IPS DF 6.9 (cell line): ENCODE measurements around the gene PPP4R1.

Experiments used
- DNase-seq: peaks from one replicate; pipeline ENCODE4 v3.0.0-alpha.2; 2013; ENCODE audit warnings: low read depth, low spot score
- H3K27ac ChIP-seq: one replicate; pipeline ENCODE4 v1.5.1; 2013; ENCODE audit warnings: low read length, control low read depth
- H3K27me3 ChIP-seq: 2 replicates; pipeline ENCODE4 v1.6.1; 2013; ENCODE audit warnings: mild to moderate bottlenecking, low read length; ENCODE audit not compliant: control insufficient read depth, insufficient read depth
- H3K36me3 ChIP-seq: 2 replicates; pipeline ENCODE4 v1.6.1; 2013; ENCODE audit warnings: low read length; ENCODE audit not compliant: control insufficient read depth, insufficient read depth
- H3K4me1 ChIP-seq: 2 replicates; pipeline ENCODE4 v1.6.1; 2013; ENCODE audit warnings: low read length; ENCODE audit not compliant: control insufficient read depth, insufficient read depth
- H3K4me3 ChIP-seq: 2 replicates; pipeline ENCODE4 v1.5.1; 2013; ENCODE audit warnings: mild to moderate bottlenecking, low read length
- H3K9me3 ChIP-seq: 2 replicates; pipeline ENCODE4 v1.6.1; 2013; ENCODE audit warnings: low read length, inconsistent platforms; ENCODE audit not compliant: control insufficient read depth, insufficient read depth
- WGBS: extraction: QIAGEN DNeasy Blood & Tissue Kit; methylation state at CpG from one replicate; pipeline ENCODE4 v1.1.7; 2013; ENCODE audit warnings: mixed read lengths, missing lambda C conversion rate; ENCODE audit not compliant: insufficient read length, insufficient coverage; 5-methylcytosine and 5-hydroxymethylcytosine counted together

Gene PPP4R1

GRCh38 chr18:9569178-9569577 is 45.2 kb downstream of the PPP4R1 start:
- Histone ChIP-seq H3K27ac (no peak overlapping the region), H3K36me3 (peaks cover 4% of the 10 kb centered on the region; the same call in 1 of the 2 replicates), H3K4me1 (no peaks in the 10 kb centered on the region), H3K9me3 (no peaks in the 10 kb centered on the region), H3K27me3 (no peaks in the 10 kb centered on the region), H3K4me3 (no peak overlapping the region)
- WGBS, result no CpG with 5 or more reads among the region's 8 CpGs
- DNase-seq, result no peak

- Histone ChIP-seq H3K9me3 (no peaks in the 10 kb centered on the region), H3K36me3 (peaks cover 4% of the 10 kb centered on the region; the same call in 1 of the 2 replicates), H3K4me1 (no peaks in the 10 kb centered on the region), H3K27me3 (no peaks in the 10 kb centered on the region), H3K27ac (no peak overlapping the region), H3K4me3 (no peak overlapping the region)
- DNase-seq, result no peak
Measured at GRCh38 chr18:9568186-9568585, 46.2 kb downstream of the PPP4R1 start.

DNA sequence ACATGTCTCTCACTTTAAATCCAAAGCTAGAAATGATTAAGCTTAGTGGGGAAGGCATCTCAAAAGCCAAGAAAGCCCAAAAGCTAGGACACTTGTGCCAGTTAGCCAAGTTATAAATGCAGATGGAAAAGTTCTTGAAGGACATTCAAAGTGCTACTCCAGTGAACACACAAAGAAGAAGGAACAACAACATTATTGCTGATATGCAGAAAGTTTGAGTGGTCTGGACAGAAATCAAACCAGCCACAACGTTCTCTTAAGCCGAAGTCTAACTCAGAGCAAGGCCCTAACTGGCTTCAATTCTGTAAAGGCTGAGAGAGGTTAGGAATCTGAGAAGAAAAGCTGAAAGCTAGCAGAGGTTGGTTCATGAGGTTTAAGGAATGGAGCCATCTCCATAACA is 49.0 kb downstream of the PPP4R1 start:
- Histone ChIP-seq H3K9me3 (no peaks in the 10 kb centered on the region), H3K4me3 (no peak overlapping the region), H3K4me1 (no peaks in the 10 kb centered on the region), H3K27ac (no peak overlapping the region), H3K36me3 (peaks cover 10% of the 10 kb centered on the region; the same call in 1 of the 2 replicates), H3K27me3 (no peaks in the 10 kb centered on the region)
- WGBS, result no CpG with 5 or more reads among the region's 2 CpGs
- DNase-seq, result no peak

DNA sequence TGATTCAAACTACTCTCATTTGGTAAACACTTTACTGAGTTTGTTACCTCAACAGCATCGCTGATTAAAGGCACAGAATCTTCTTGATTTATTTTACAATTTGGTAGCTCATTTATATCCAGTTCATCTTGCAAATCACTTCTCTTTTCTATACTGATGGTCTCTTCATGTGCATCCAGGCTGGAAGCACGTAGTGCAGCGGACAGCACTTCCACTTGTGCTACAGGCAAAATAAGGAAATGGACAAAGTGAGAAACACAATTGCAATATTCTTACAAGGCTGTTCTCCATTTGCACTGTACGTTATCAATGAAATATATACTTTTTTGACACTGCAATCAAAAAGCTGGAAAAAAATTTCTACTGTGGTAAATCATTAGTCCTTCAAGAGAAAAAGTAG is 51.0 kb downstream of the PPP4R1 start:
- Histone ChIP-seq H3K4me3 (no peak overlapping the region), H3K9me3 (no peaks in the 10 kb centered on the region), H3K27me3 (no peaks in the 10 kb centered on the region), H3K4me1 (no peaks in the 10 kb centered on the region), H3K36me3 (peaks cover 15% of the 10 kb centered on the region; the same call in 1 of the 2 replicates), H3K27ac (no peak overlapping the region)
- no CpG with 5 or more reads among the region's 4 CpGs for WGBS
- no peak for DNase-seq

DNA sequence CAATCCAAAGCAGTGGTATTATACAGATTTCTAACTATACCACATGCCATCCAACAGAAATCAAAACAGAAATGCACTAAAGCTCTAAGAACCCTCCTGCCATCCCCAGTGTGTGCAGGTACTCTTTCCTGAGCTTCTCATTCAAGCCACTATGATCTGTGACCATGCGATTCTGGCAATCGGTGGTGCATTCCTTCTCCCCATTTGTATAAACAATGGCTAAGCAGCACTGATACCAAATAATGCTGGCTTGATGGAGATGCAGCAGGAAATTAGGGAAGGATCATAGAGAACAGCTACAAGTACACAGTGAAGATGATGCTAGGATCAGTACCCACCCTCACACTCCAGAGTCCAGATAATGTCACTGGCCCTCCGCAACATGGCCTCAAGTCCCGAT is 51.8 kb downstream of the PPP4R1 start:
- no peak overlapping the region for H3K4me3 ChIP-seq
- H3K27ac ChIP-seq, result no peak overlapping the region
- DNase-seq, result no peak
- H3K9me3 ChIP-seq, result no peaks in the 10 kb centered on the region
- WGBS, result no CpG with 5 or more reads among the region's 4 CpGs
- no peaks in the 10 kb centered on the region for H3K4me1 ChIP-seq
- H3K36me3 ChIP-seq, result peaks cover 15% of the 10 kb centered on the region; the same call in 1 of the 2 replicates
- no peaks in the 10 kb centered on the region for H3K27me3 ChIP-seq

- Histone ChIP-seq H3K4me3 (no peak overlapping the region), H3K9me3 (no peaks in the 10 kb centered on the region), H3K4me1 (no peaks in the 10 kb centered on the region), H3K36me3 (peaks cover 15% of the 10 kb centered on the region; the same call in 1 of the 2 replicates), H3K27ac (no peak overlapping the region), H3K27me3 (no peaks in the 10 kb centered on the region)
- DNase-seq, result no peak
- WGBS, result no CpG with 5 or more reads among the region's 2 CpGs
Measured at GRCh38 chr18:9561759-9562158, 52.6 kb downstream of the PPP4R1 start.

DNA sequence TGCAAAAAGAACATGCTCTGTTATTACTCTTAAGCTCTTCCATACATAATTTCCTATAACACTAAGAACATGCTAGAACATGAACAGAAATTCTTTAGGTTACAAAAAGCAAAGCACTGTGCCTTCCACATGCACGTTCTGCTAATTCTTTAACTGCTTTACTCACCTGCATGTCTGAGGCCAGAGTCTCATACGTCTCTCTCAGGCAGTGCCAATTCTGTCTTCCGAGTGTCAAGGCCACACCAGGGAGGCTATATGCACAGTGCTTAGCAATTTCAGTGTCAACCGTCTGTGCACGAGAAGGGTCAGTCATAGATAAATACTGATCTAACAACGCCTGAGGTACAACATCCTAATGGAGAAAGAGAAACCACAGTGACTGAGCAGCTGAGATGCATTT is 55.1 kb downstream of the PPP4R1 start:
- WGBS, result no CpG with 5 or more reads among the region's 6 CpGs
- H3K36me3 ChIP-seq, result peaks cover 14% of the 10 kb centered on the region; the same call in 1 of the 2 replicates
- no peak overlapping the region for H3K4me3 ChIP-seq
- no peaks in the 10 kb centered on the region for H3K9me3 ChIP-seq
- DNase-seq, result no peak
- no peaks in the 10 kb centered on the region for H3K4me1 ChIP-seq
- H3K27ac ChIP-seq, result no peak overlapping the region
- no peaks in the 10 kb centered on the region for H3K27me3 ChIP-seq

GRCh38 chr18:9558387-9559064 is 55.8 kb downstream of the PPP4R1 start:
- WGBS, result no CpG with 5 or more reads among the region's 4 CpGs
- DNase-seq, result no peak
- H3K4me1 ChIP-seq, result no peaks in the 10 kb centered on the region
- H3K4me3 ChIP-seq, result no peak overlapping the region
- no peaks in the 10 kb centered on the region for H3K9me3 ChIP-seq
- H3K27me3 ChIP-seq, result no peaks in the 10 kb centered on the region
- no peak overlapping the region for H3K27ac ChIP-seq
- peaks cover 15% of the 10 kb centered on the region; the same call in 1 of the 2 replicates for H3K36me3 ChIP-seq

DNA sequence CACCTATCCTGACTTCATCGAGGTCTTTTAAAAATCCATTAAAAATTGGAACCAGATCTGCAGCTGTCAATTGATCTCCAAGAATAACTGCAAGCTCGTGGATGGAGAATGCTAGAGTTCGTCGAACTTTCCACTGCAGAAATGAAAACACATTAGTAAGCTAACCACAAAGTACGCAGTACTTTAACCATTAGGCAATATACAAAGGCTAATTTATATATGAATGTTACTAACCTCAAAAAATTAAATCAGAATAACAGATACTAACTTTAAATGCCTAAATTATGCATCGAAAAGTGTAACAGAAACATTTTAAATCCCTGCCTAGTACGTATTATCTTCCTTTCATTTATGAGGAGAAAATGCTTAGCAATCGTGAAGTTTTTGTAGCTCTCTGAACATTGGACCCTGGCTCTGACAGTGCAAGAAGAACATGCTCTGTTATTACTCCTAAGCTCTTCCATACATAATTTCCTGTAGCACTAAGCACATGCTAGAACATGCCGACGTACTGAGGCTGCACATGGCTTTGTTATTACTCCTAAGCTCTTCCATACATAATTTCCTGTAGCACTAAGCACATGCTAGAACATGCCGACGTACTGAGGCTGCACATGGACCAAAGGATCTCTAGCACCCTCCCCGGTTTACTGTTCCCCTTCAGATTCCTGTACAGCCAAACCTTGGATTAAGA is 57.0 kb downstream of the PPP4R1 start:
- no peaks in the 10 kb centered on the region for H3K27me3 ChIP-seq
- H3K27ac ChIP-seq, result no peak overlapping the region
- no CpG with 5 or more reads among the region's 13 CpGs for WGBS
- no peaks in the 10 kb centered on the region; the same call in 1 of the 2 replicates for H3K9me3 ChIP-seq
- no peak overlapping the region for H3K4me3 ChIP-seq
- no peak for DNase-seq
- no peaks in the 10 kb centered on the region for H3K4me1 ChIP-seq
- H3K36me3 ChIP-seq, result peaks cover 15% of the 10 kb centered on the region; the same call in 1 of the 2 replicates

DNA sequence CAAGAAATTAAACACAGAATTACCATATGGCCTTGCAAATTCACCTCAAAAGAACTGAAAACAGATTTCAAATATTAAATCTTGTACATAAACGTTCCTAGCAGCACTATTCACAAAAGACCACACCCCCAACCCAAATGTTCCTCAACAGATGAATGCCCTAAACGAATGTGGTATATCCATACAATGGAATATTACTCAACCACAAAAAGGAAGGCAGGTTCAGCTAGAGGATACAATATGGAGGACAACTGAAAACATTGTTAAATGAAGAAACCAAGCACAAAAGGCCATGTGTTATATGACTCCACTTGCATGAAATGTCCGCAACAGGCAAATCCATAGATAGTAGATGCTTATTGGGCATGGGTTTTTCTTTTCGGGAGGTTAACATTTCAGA is 61.7 kb downstream of the PPP4R1 start:
- WGBS, result no CpG with 5 or more reads among the region's 4 CpGs
- Histone ChIP-seq H3K4me1 (no peaks in the 10 kb centered on the region), H3K4me3 (no peak overlapping the region), H3K9me3 (no peaks in the 10 kb centered on the region; the same call in 1 of the 2 replicates), H3K36me3 (peaks cover 19% of the 10 kb centered on the region; the same call in 1 of the 2 replicates), H3K27me3 (no peaks in the 10 kb centered on the region), H3K27ac (no peak overlapping the region)
- DNase-seq, result no peak
